ENCODE measurements around the gene CD300H.

Gene CD300H

GRCh38 chr17:74512624-74513091 lies 54.7 kb downstream of the CD300H start:
- H3K4me1 ChIP-seq (ENCODE audit: insufficient read depth, low read length, poor library complexity, severe bottlenecking): no peaks in the 10 kb centered on the region
- TF ChIP-seq EZH2phosphoT487 (IDR thresholded peaks at IDR 0.05; ENCODE audit: borderline replicate concordance): no peak
- TF ChIP-seq, protein P1, sequence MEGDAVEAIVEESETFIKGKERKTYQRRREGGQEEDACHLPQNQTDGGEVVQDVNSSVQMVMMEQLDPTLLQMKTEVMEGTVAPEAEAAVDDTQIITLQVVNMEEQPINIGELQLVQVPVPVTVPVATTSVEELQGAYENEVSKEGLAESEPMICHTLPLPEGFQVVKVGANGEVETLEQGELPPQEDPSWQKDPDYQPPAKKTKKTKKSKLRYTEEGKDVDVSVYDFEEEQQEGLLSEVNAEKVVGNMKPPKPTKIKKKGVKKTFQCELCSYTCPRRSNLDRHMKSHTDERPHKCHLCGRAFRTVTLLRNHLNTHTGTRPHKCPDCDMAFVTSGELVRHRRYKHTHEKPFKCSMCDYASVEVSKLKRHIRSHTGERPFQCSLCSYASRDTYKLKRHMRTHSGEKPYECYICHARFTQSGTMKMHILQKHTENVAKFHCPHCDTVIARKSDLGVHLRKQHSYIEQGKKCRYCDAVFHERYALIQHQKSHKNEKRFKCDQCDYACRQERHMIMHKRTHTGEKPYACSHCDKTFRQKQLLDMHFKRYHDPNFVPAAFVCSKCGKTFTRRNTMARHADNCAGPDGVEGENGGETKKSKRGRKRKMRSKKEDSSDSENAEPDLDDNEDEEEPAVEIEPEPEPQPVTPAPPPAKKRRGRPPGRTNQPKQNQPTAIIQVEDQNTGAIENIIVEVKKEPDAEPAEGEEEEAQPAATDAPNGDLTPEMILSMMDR (conservative IDR thresholded peaks at IDR 0.05; ENCODE audit: low read length): no peak
- H3K4me3 ChIP-seq (ENCODE audit: low read length, poor library complexity, severe bottlenecking): no peak overlapping the region
- H3K79me2 ChIP-seq (ENCODE audit: insufficient read depth, low read length): no peaks in the 10 kb centered on the region
- no peak overlapping the region for H3K9ac ChIP-seq (ENCODE audit: low read depth, low read length, poor library complexity, severe bottlenecking)
- no peaks in the 10 kb centered on the region for H3K36me3 ChIP-seq (ENCODE audit: insufficient read depth, low read length)
- no peak overlapping the region for H3K4me2 ChIP-seq (ENCODE audit: low read depth, low read length, poor library complexity, severe bottlenecking)
- H3K9me3 ChIP-seq (ENCODE audit: insufficient read depth, low read depth, low read length): peaks cover 3% of the 10 kb centered on the region; the same call in 1 of the 2 replicates
- H3F3A ChIP-seq (ENCODE audit: low read depth): no peaks in the 10 kb centered on the region
- no peak overlapping the region for H2AFZ ChIP-seq (ENCODE audit: low read length)
- H4K20me1 ChIP-seq (ENCODE audit: insufficient read depth, low read length, poor library complexity, severe bottlenecking): no peaks in the 10 kb centered on the region
- no peaks in the 10 kb centered on the region for H3K27me3 ChIP-seq (ENCODE audit: insufficient read depth, low read length, poor library complexity, severe bottlenecking)
- H3K9me2 ChIP-seq (replicated peaks; ENCODE audit: low read depth, low read length): no peaks in the 10 kb centered on the region

GRCh38 chr17:74512036-74512435 lies 55.3 kb downstream of the CD300H start:
- Histone ChIP-seq H3K79me2 (ENCODE audit: insufficient read depth, low read length) (no peaks in the 10 kb centered on the region), H3K4me2 (ENCODE audit: low read depth, low read length, poor library complexity, severe bottlenecking) (no peak overlapping the region), H3K4me1 (ENCODE audit: insufficient read depth, low read length, poor library complexity, severe bottlenecking) (no peaks in the 10 kb centered on the region), H3K27me3 (ENCODE audit: insufficient read depth, low read length, poor library complexity, severe bottlenecking) (no peaks in the 10 kb centered on the region), H3K9me3 (ENCODE audit: insufficient read depth, low read depth, low read length) (peaks cover 3% of the 10 kb centered on the region; the same call in 1 of the 2 replicates), H3K9ac (ENCODE audit: low read depth, low read length, poor library complexity, severe bottlenecking) (no peak overlapping the region), H3K9me2 (replicated peaks; ENCODE audit: low read depth, low read length) (no peaks in the 10 kb centered on the region), H2AFZ (ENCODE audit: low read length) (no peak overlapping the region), H3K36me3 (ENCODE audit: insufficient read depth, low read length) (no peaks in the 10 kb centered on the region), H3K4me3 (ENCODE audit: low read length, poor library complexity, severe bottlenecking) (no peak overlapping the region), H4K20me1 (ENCODE audit: insufficient read depth, low read length, poor library complexity, severe bottlenecking) (no peaks in the 10 kb centered on the region), H3F3A (ENCODE audit: low read depth) (no peaks in the 10 kb centered on the region)
- TF ChIP-seq, protein P1 (conservative IDR thresholded peaks at IDR 0.05; ENCODE audit: low read length): no peak
- TF ChIP-seq EZH2phosphoT487 (IDR thresholded peaks at IDR 0.05; ENCODE audit: borderline replicate concordance): no peak

All from Loucy (cell line).